ENCODE data around the gene ROCK2.

Gene ROCK2

DNA sequence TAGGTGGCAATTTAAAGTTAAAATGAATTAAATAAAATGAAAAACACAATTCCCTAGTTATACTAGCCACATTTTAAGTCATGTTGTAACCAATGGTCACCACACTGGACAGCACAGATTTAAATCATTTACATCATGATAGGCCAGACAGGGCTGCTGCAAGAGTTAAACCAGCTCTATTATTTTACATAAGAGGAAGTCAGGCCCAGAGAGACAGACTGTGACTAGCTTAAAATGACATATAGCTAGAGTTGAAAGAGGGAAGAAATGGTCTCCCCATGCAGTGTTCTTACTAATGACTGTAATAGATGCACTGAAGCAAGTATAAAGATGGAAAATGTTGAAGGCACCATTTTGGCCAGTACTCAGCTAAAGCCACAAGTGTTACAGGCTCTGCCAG lies 119.5 kb downstream of the ROCK2 start:
- no peak for DNase-seq

- no peak for DNase-seq
Observed at GRCh38 chr2:11222845-11223244, 121.6 kb downstream of the ROCK2 start.

GRCh38 chr2:11220445-11220844 lies 124.0 kb downstream of the ROCK2 start:
- no peak for DNase-seq

GRCh38 chr2:11215407-11215806 lies 129.0 kb downstream of the ROCK2 start:
- no peak for DNase-seq

DNA sequence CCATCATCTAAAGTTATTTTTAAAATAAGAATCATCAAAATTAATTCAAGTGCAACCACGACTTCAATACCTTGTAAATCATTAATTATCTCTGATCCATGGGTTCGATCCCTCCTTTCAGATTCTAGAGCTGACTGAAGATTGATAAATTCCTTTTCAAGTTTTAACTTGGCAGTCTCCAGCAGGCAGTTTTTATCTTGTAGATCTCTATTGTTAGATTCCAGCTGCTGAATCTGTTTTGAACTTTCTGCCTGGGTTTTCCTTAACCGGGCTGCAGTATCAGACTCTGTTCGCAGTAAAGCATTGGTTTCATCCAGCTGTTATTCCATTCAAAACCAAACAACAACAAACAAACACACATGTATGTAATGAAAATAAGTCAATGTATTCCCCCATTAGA lies 129.7 kb downstream of the ROCK2 start:
- no peak for DNase-seq

DNA sequence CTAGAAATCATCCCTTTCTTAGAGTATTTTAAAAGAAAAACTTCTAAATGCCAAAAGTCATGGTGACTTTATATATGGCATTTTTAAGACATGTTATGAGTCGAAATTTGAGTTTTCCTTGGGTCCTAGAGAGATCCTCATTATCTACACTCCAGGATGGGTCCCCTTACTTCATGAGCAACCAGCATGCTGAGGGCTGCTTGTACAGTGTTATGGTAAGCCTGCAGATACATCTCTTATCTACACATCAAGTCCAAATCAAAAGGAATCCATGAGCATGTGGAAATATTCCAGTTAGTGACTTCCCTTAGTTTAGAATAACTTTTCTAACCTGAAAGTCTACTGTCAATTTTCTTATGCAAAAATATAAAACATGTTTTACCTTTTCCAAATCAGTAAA lies 130.5 kb downstream of the ROCK2 start:
- no peak for DNase-seq

- no peak for DNase-seq
Observed at GRCh38 chr2:11213090-11213638, 131.3 kb downstream of the ROCK2 start.

DNA sequence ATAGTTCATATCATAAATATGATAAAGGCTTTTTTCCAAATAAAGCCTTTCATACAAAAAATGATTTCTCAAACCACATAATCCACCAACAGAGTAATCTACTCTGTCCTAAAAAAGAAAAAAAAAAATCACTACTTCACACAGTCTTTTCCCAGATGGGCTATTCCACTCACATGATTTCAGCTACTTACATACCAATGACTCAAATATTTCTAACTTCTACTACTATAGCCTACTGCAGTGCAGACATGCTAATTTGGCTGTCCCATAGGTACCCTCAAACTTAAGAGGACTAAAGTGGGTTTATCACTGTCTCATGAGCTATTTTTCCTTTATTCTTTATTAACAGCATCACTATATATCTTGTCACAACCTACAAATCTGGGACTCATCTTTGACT lies 131.8 kb downstream of the ROCK2 start:
- DNase-seq = no peak

DNA sequence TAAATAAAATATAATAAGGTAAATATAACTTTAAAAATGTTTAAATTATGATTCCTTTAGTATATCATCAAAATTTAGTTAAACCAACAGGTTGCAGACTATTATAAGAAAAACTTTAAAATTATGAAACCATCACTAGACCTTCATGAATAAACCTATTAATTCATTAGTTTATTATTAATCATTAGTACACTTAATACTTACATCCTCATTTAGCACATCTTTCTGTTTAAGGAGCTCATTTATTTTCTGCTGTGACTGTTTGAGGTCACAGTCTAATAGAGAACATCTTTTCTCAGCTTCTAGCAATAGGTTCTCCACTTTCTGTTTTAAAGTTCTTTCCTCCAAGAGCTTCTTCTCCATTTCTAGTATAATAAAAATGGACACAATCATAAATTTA lies 136.4 kb downstream of the ROCK2 start:
- DNase-seq = no peak

- no peak for DNase-seq
Observed at GRCh38 chr2:11203480-11203879, 141.0 kb downstream of the ROCK2 start.

GRCh38 chr2:11201969-11202368 lies 142.5 kb downstream of the ROCK2 start:
- DNase-seq = no peak

DNA sequence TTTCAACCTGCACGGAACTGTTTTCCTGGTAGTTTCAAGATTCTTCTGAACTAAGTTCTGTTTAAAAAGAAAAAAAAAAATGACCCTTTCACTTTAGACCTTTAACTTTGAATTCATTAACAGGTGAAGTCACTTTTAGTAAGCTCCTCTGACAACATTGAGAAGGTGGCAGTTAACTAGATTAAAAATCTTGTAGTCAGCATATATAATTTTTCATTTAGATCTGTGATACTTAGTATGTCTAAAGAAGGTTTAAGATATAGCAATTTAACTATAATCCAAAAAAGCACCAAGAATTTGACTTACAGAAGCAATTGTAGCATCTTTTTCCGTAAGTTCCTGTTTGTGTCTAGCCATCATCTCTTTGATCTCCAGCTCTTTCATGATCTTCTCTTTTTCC lies 143.8 kb downstream of the ROCK2 start:
- no peak for DNase-seq

DNA sequence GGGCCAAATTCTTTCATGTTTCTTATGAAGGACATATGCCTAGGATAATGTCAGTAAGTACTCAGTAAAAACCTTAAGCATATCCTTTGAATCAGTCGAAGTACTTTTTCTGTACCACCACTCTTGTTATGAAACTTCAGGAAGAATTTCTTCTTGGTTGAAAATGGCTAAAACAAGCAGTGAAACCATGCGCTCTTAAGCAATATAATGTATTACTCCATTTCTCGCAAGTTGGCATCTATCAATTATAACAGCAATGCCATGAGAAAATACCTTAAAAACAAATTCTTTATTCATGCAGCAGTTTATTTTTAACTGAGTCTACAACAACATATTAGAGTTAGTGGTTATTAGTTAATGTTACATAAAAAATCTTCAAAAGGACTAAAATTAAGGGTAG lies 148.2 kb downstream of the ROCK2 start:
- DNase-seq = no peak

- no peak for DNase-seq
Observed at GRCh38 chr2:11187731-11188130, 156.7 kb downstream of the ROCK2 start.

GRCh38 chr2:11187083-11187619 lies 157.3 kb downstream of the ROCK2 start:
- DNase-seq = no peak

DNA sequence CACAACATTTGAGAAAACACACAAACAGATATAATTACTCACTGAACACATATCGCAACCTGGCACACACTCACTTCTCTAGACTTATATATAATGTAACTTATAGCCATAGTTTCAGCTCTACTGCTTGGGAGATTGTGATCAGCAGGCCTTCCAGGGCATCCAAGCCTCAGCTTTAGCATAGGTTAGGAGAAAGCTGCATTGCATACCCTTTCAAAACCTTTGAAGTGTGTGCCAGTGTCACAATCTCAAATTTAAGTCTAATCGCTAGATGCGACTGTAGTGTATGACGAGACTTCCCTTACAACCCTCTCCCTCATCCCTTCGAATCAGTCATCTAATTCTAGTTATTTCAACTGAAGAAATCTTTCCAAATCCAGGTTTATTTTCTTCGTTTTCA lies 158.3 kb downstream of the ROCK2 start:
- no peak for DNase-seq

DNA sequence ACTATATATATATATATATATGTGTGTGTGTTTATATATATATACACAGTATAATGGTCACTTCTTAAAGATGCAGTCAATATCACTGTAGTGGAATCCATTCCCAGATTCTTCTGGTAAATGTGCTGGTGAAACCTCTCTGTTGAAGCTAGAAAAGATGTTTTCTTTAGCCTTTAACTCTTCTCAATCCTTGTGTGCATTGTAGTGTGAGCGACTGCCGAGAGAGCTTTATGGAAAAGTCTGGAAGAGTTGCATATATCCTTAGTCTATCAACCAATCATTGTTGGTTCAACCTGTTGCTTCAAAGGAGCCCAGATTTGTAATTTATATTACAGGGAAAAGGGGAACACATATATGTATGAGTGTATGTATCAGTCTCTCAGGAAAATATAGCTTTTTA lies 161.5 kb downstream of the ROCK2 start:
- DNase-seq = no peak

DNA sequence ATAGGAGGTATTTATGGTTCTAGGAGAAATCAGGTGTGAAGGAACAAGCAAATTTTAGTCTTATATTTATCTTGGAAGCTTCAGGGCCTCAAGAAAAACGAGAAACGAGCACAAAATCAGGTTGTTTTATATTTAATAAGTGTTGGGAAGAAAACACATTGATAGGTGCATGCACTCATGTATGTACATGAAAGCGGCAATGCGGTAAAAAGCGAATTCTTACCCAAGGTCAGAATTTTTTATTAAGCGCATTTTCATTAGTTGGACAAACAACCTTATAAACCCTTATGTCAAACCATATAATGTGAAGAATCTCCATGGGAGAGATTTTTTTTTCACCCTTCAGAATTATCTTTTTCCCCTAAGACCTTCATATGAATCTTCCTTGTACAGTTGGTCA lies 163.8 kb downstream of the ROCK2 start:
- DNase-seq = no peak

DNA sequence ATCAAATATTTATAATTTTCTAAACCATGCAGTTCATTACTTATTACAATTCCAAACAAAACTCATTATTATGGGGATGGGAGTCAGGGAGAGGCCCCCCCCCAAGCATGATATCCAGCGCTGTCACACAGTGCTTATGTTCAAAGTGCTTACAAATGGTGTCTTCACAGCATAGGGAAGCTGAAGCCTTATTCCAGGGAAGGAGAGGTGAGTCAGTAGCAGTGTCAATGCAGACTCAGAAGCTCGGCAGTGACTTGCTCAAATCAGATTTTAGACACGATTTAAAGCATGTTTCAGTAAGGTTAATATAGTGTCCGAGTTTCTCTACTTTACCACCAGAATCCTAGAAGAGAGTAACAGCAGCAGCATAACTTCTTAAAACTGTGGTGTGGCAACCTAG lies 164.5 kb downstream of the ROCK2 start:
- DNase-seq = no peak

GRCh38 chr2:11179196-11179595 lies 165.2 kb downstream of the ROCK2 start:
- DNase-seq = no peak

DNA sequence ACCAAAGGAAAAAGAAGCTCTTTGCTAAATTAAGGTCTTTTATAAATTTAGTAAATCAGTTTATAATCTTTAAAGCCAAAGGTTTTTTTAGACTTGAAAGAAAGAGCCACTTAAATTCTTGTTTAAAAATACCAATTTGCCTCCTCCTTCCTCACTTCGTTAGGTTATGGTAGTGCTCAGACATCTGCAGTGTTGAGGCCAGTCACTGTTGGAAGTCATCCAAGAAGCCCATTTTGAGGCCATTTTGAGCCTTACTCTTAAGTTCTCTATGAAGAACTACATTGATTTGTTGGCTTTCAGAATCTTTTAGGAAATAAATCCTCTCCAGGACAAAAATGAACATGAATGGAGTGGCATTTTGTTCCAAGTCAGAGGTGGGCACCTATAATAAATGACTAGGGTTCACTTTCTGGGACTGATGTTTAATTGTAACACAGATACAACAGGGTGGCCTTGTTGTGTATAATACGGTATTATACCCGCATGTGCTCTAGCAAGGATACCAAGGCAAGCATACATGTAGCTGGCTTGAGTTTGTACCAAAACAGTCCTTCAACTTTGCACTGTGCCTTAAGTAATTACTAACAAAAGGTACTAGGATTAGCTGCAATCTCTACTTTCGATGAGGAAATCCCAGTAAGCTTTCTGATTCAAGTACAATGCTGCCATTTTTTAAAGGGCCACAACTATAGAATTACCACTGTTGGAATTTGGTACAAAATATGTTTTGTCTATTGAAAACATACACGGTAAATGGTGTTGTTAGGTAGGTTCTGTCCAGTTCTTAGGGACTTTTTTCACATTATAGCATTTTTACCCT lies 166.4 kb downstream of the ROCK2 start:
- no peak for DNase-seq

DNA sequence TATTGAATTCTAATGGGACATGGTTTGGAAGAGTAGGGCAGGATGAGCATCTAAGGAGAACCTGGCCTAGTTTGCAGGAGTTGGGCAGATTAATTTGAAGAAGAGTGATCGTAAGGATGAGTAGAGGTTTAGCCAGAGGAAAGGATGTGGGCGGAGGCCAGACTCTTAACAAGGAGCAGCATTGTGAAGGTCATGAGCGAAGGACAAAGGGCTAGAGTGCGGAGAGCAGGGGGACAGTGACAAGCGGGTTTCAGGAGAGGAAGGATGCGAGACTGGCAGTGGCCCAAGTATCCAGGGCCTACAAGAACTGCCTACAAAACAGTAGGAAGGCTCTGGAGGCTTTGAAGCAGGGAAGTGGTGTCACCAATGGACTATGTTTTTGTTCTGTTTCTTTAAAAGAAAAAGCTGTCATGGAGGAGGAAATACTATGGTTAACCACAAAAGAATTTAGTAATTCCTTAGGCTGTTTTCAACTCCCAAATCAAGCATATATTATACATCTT lies 169.1 kb downstream of the ROCK2 start:
- no peak for DNase-seq

DNA sequence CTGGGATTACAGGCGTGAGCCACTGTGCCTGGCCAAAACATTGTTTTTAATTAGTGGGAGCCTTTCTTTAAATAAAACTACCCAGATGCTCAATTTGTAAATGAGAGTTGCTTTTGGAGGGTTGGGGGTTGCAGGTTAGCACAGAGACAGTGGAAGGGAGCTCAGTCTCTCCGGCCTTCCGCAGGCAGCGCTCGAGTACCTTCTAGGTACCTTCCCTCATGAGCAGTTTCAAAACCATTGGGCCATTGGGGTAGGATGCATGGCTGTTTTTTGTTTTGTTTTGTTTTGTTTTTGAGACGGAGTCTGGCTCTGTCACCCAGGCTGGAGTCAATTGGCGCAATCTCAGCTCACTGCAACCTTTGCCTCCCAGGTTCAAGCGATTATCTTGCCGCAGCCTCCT lies 170.2 kb downstream of the ROCK2 start:
- no peak for DNase-seq

DNA sequence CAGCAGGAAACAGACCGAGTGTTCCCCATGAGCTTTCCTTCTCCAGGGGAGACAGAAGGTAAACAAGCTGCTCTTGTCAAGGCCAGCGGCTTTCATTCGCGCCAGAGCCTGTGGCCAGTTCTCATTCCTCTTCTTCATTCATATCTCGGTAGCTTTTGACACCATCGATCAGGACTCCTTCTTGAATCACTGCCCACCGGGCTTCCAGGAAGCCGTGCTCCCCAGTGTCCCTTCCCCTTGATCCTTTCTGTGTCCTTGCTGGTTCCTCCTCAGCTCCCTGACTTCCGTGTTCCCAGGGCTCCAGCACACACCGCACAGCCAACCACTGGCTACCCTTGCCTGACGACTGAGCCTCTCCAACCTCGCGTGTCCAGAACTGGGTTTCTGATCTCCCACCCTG lies 175.1 kb downstream of the ROCK2 start:
- no peak for DNase-seq

DNA sequence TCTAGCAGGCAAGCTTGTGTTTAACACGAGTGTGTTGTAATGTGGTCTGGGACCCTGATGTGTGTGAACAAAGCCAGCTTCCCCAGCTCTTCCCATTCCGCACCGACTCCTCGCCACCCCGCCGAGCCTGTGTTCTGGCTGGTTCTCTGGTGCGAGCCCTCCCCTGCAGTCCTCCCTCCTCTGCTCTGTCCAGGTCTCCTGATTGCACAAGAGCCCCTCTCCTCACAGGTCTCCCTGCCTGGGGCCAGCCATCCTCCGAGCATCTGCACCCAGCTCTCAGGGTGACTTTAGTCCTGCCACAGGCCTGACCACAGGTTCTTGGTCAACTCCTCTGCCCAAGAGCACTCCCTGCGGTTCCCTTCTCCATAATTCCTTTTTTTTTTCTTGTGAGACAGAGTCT lies 175.9 kb downstream of the ROCK2 start:
- no peak for DNase-seq
